HepG2 (cell line): ENCODE results near the gene IFT80. TPM values are rescaled to one million over a fixed set of nuclear protein-coding genes. Genes with fewer than 3 reads are reported as not detected.
A peak's percentile ranks its signal among the peaks of the same experiment; 100 is the strongest.

Experiments
- ATAC-seq: fragments of 200-7000 bp; cut with Tn5 transposase; 3 replicates; pipeline ENCODE4 v1.9.1; 2020; ENCODE audit warnings: mild to moderate bottlenecking, moderate library complexity
- BruUV-seq: library from RNA; stranded (reverse); fragments of 400-500 nt; replicated peaks from 2 replicates; lab custom pipeline; 2021; lab: Mats Ljungman, UMichigan
- CTCF ChIA-PET: fragments of 300-600 bp; formaldehyde crosslinking; extraction: SDS; loops from one replicate; lab custom pipeline; 2021; ENCODE audit warnings: low total read pairs, inconsistent platforms, low intra/inter-chr PET ratio; lab: Yijun Ruan, JAX
- POLR2A ChIA-PET: fragments of 350-600 bp; sonication (Branson Sonifier 250); formaldehyde crosslinking; loops from one replicate; lab custom pipeline; 2020; ENCODE audit warnings: antibody characterized with exemption, inconsistent platforms; lab: Yijun Ruan, JAX
- DNase-seq: peaks from one replicate; pipeline ENCODE4 v3.0.0-alpha.2; 2015; ENCODE audit warnings: low spot score
- FAIRE-seq: peaks from 3 replicates; lab custom pipeline; 2011; peaks lifted over from hg19 to GRCh38; lab: Jason Lieb, UNC
- H2AFZ ChIP-seq: one replicate; pipeline ENCODE4 v1.6.1; 2011; ENCODE audit warnings: low read length, inconsistent platforms
- H3K27ac ChIP-seq: fragments of 300-600 bp; 3 replicates; pipeline ENCODE4 v1.8.0; 2011; ENCODE audit warnings: mixed run types, mild to moderate bottlenecking, mixed read lengths, low read length, inconsistent platforms; ENCODE audit not compliant: insufficient read depth; ENCODE audit errors: extremely low read length
- H3K27me3 ChIP-seq, 2 experiments: fragments of 200-600 bp in 1 of 2; 2 replicates in 1 of 2; 3 replicates in 1 of 2; pipeline versions ENCODE4 v1.6.0 to v1.8.0; 2011; ENCODE audit warnings: low read length in 2 of 2, mild to moderate bottlenecking in 2 of 2, moderate library complexity in 2 of 2, inconsistent platforms in 1 of 2; ENCODE audit not compliant: insufficient read depth in 2 of 2, control insufficient read depth in 1 of 2
- H3K36me3 ChIP-seq, 2 experiments: fragments of 200-600 bp in 1 of 2; replicated peaks in 1 of 2; 2 replicates in 1 of 2; 3 replicates in 1 of 2; pipeline versions ENCODE4 v1.5.1 to v1.8.0; 2011; ENCODE audit warnings: low read length in 2 of 2, inconsistent platforms in 1 of 2; ENCODE audit not compliant: insufficient read depth in 2 of 2, control insufficient read depth in 1 of 2
- H3K4me1 ChIP-seq: 2 replicates; pipeline ENCODE4 v1.5.1; 2012; ENCODE audit warnings: low read length, inconsistent platforms; ENCODE audit not compliant: insufficient read depth
- H3K4me2 ChIP-seq: 2 replicates; pipeline ENCODE4 v1.6.0; 2011; ENCODE audit warnings: low read depth, low read length, inconsistent platforms
- H3K4me3 ChIP-seq, 3 experiments: fragments of 200-600 bp in 1 of 3; sonication (generic), shearing (Covaris generic) in 1 of 3; replicated peaks in 1 of 3; 2 replicates each; pipeline ENCODE4 v1.5.1; 2011 to 2016; ENCODE audit warnings: low read length in 3 of 3, inconsistent platforms in 2 of 3, low read depth in 2 of 3, mild to moderate bottlenecking in 2 of 3, control low read depth in 1 of 3, mixed read lengths in 1 of 3; ENCODE audit not compliant: insufficient read depth in 1 of 3
- H3K79me2 ChIP-seq: one replicate; pipeline ENCODE4 v1.6.1; 2011; ENCODE audit warnings: low read length, inconsistent platforms; ENCODE audit not compliant: insufficient read depth
- H3K9ac ChIP-seq: 2 replicates; pipeline ENCODE4 v1.6.0; 2011; ENCODE audit warnings: mild to moderate bottlenecking, low read depth, low read length, inconsistent platforms; ENCODE audit not compliant: insufficient read depth
- H3K9me3 ChIP-seq: 2 replicates; pipeline ENCODE4 v1.5.1; 2012; ENCODE audit warnings: mild to moderate bottlenecking, low read length
- H4K20me1 ChIP-seq: 2 replicates; pipeline ENCODE4 v1.6.0; 2011; ENCODE audit warnings: inconsistent platforms, mild to moderate bottlenecking, low read length, moderate library complexity; ENCODE audit not compliant: insufficient read depth
- HNF4A ChIP-seq: sonication (generic); formaldehyde crosslinking; IDR thresholded peaks from 2 replicates; pipeline ENCODE4 v1.4.0; 2020; ENCODE audit warnings: missing genetic modification reagents
- HOXA3 ChIP-seq: sonication (generic); formaldehyde crosslinking; IDR thresholded peaks from 2 replicates; pipeline ENCODE4 v1.5.0; 2020; ENCODE audit warnings: missing genetic modification reagents
- JUND ChIP-seq: sonication (generic); formaldehyde crosslinking; IDR thresholded peaks from 2 replicates; pipeline ENCODE4 v1.8.0; 2022; ENCODE audit warnings: mild to moderate bottlenecking, missing genetic modification reagents
- NFYB ChIP-seq: sonication (generic); formaldehyde crosslinking; IDR thresholded peaks from 2 replicates; pipeline ENCODE4 v1.4.0; 2020; ENCODE audit warnings: missing genetic modification reagents
- RBFOX2 ChIP-seq: fragments of 200-400 bp; formaldehyde crosslinking; IDR thresholded peaks from 2 replicates; pipeline ENCODE4 v1.6.1; 2017; ENCODE audit warnings: low read depth, mild to moderate bottlenecking, low read length
- REL ChIP-seq: sonication (generic); formaldehyde crosslinking; conservative IDR thresholded peaks from 2 replicates; pipeline ENCODE4 v1.8.0; 2022; ENCODE audit warnings: mild to moderate bottlenecking, missing genetic modification reagents, moderate library complexity
- RXRB ChIP-seq: IDR thresholded peaks from 2 replicates; pipeline ENCODE4 v1.6.1; 2016; ENCODE audit warnings: borderline replicate concordance, missing genetic modification reagents, missing compliant biosample characterization
- SMAD1 ChIP-seq: sonication (generic); formaldehyde crosslinking; IDR thresholded peaks from 2 replicates; pipeline ENCODE4 v1.4.0; 2020; ENCODE audit warnings: missing genetic modification reagents, low read depth, mild to moderate bottlenecking, borderline replicate concordance
- ZFY ChIP-seq: sonication (generic); formaldehyde crosslinking; IDR thresholded peaks from 2 replicates; pipeline ENCODE4 v1.4.0; 2020; ENCODE audit warnings: missing genetic modification reagents
- ZNF225 ChIP-seq: sonication (generic); formaldehyde crosslinking; IDR thresholded peaks from 2 replicates; pipeline ENCODE4 v1.4.0; 2020; ENCODE audit warnings: mild to moderate bottlenecking, missing genetic modification reagents
- ZNF629 ChIP-seq: sonication (generic); formaldehyde crosslinking; conservative IDR thresholded peaks from 2 replicates; pipeline ENCODE4 v1.5.0; 2020; ENCODE audit warnings: missing genetic modification reagents
- ZNF703 ChIP-seq: sonication (generic); formaldehyde crosslinking; IDR thresholded peaks from 2 replicates; pipeline ENCODE4 v1.5.1; 2020; ENCODE audit warnings: missing genetic modification reagents, mild to moderate bottlenecking, moderate library complexity, borderline replicate concordance
- ZNF770 ChIP-seq: sonication (generic); formaldehyde crosslinking; IDR thresholded peaks from 2 replicates; pipeline ENCODE4 v1.5.0; 2020; ENCODE audit warnings: mild to moderate bottlenecking, missing genetic modification reagents
- WGBS: methylation state at CpG from one replicate; pipeline ENCODE4 v1.1.6; 2017; ENCODE audit warnings: low lambda C conversion rate; 5-methylcytosine and 5-hydroxymethylcytosine counted together
- in situ Hi-C: cut with HindIII; loops from 2 replicates; pipeline ENCODE4 v1.10.0; 2017; ENCODE audit warnings: low pct_unique_long_range_greater_than_20kb; ENCODE audit not compliant: extremely low pct_ligation_motif_present
- intact Hi-C: fragments of 100-400 bp; cut with micrococcal nuclease; formaldehyde crosslinking; loops from one replicate; pipeline ENCODE4 v1.10.0; 2022; ENCODE audit not compliant: unreplicated experiment
- polyA plus RNA-seq, 8 experiments: library from polyadenylated mRNA; depleted of rRNA in 3 of 8; stranded (reverse) in 7 of 8; unstranded in 1 of 8; fragments of >200 nt; fragmentation: Illumina TruSeq in 4 of 8; extraction: Trizol in 4 of 8; gene quantifications; 2 replicates each; pipeline versions ENCODE4 v1.2.1 to v1.2.3, GENCODE V29; 2011 to 2016; ENCODE audit warnings: low read depth in 4 of 8, missing spikeins in 1 of 8, mixed read lengths in 1 of 8; ENCODE audit not compliant: insufficient read depth in 1 of 8
- total RNA-seq, 5 experiments: library from RNA; depleted of rRNA; stranded (reverse); fragments of >200 nt; fragmentation: Illumina TruSeq; extraction: Trizol; gene quantifications; 2 replicates each; pipeline ENCODE4 v1.2.3, GENCODE V29; 2016; ENCODE audit warnings: low read depth in 1 of 5

Gene IFT80
- total and polyA plus RNA-seq, 2 of the 13 experiments (the other 11 are each of a cell fraction or from before 2014, with no cell fraction given) = 11.4 to 15.7 TPM

- Histone ChIP-seq H2AFZ (no peak overlapping the region), H3K27me3 (no peaks in the 10 kb centered on the region), H3K36me3 (peaks cover 2 to 30% of the 10 kb centered on the region in 2 experiments; a peak in 4 of 5 replicates), H4K20me1 (no peaks in the 10 kb centered on the region; the same call in 1 of the 2 replicates), H3K4me1 (peaks cover 15% of the 10 kb centered on the region), H3K4me3 (no peak overlapping the region), H3K9me3 (no peaks in the 10 kb centered on the region), H3K79me2 (peaks cover 43% of the 10 kb centered on the region), H3K9ac (no peak overlapping the region), H3K27ac (peak overlapping the region; percentile 9), H3K4me2 (no peak overlapping the region)
- TF ChIP-seq RXRB (CRISPR knock-in tag) (no peak), ZNF703 (no peak), ZNF629 (CRISPR knock-in tag) (peak; percentile 64), HNF4A (peak; percentile 37)
- POLR2A ChIA-PET = interaction anchor here (0.9 kb wide), 1 partner anchor 8 kb away, joined by 3 read pairs; no protein-coding TSS in a partner anchor
- FAIRE-seq (no peak), ATAC-seq (peak; percentile 45), DNase-seq (no peak)
- intact Hi-C loops (loop anchor here (5.0 kb wide), 1 partner anchor 183 kb away; the partner anchor contains the start of gene C3orf80), in situ Hi-C loops (loop anchor here (5.0 to 25.0 kb wide), 2 partner anchors 248 to 373 kb away; no protein-coding TSS in a partner anchor)
- CTCF ChIA-PET = no interaction called here
- no TSS peak for BruUV-seq
- 87% methylated on average over 10 of the region's 10 CpGs for WGBS
These were observed 11.0 kb upstream of the IFT80 start for GRCh38 chr3:160409812-160410610.

GRCh38 chr3:160403796-160404470 lies 4.9 kb upstream of the IFT80 start:
- intact Hi-C loops (no loop called here), in situ Hi-C loops (loop anchor here (25.0 kb wide), 1 partner anchor 367 kb away; no protein-coding TSS in a partner anchor)
- Histone ChIP-seq H3K4me3 (peak overlapping the region in 2 of 3 experiments; percentile 94; a peak in 3 of 6 replicates), H3K9me3 (no peaks in the 10 kb centered on the region), H3K27ac (peak overlapping the region; percentile 98), H3K9ac (peak overlapping the region; percentile 12), H3K27me3 (no peaks in the 10 kb centered on the region; a peak in 1 of 5 replicates), H4K20me1 (peaks cover 9% of the 10 kb centered on the region; the same call in 1 of the 2 replicates), H3K4me2 (peak overlapping the region; percentile 75), H3K79me2 (peaks cover 91% of the 10 kb centered on the region), H3K36me3 (peaks cover 0 to 7% of the 10 kb centered on the region in 2 experiments; a peak in 2 of 5 replicates), H2AFZ (no peak overlapping the region), H3K4me1 (peaks cover 21% of the 10 kb centered on the region)
- no peak for ATAC-seq
- no peak for FAIRE-seq
- ChIA-PET POLR2A (no interaction called here), CTCF (no interaction called here)
- WGBS = 54% methylated on average over 7 of the region's 7 CpGs
- no TSS peak for BruUV-seq
- no peak for DNase-seq
- no peak for TF ChIP-seq HOXA3 (CRISPR knock-in tag)
- TF ChIP-seq RXRB (CRISPR knock-in tag) = no peak
- TF ChIP-seq REL = no peak
- TF ChIP-seq NFYB (CRISPR knock-in tag) = no peak
- TF ChIP-seq ZNF225 (CRISPR knock-in tag) = no peak
- TF ChIP-seq ZFY (CRISPR knock-in tag) = no peak
- TF ChIP-seq JUND (CRISPR knock-in tag) = no peak
- TF ChIP-seq ZNF770 (CRISPR knock-in tag) = no peak
- TF ChIP-seq SMAD1 = no peak
- no peak for TF ChIP-seq RBFOX2
